ENCODE measurements around the gene B3GALT2. TPM values are rescaled to one million over a fixed set of nuclear protein-coding genes. Genes with fewer than 3 reads are reported as not detected.
"Not testable (repeated sequence)": the region's sequence is repeated elsewhere in the genome, so short reads cannot be mapped to it uniquely, and the experiment has no call there.

B3GALT2 gene
- total RNA-seq, 1 donor from 2014 or later = 64.6 TPM

GRCh38 chr1:193190096-193190744, 3.8 kb upstream of the B3GALT2 start:
- H3K27ac Mint-ChIP-seq (ENCODE audit: unreplicated experiment) = peak overlapping the region; percentile 23

GRCh38 chr1:193189442-193190095, 3.2 kb upstream of the B3GALT2 start:
- Mint-ChIP-seq H3K4me1 (ENCODE audit: low read depth, unreplicated experiment) (peaks cover 18% of the 10 kb centered on the region), H3K27ac (ENCODE audit: unreplicated experiment) (peak overlapping the region; percentile 60), H3K4me3 (ENCODE audit: unreplicated experiment) (peak overlapping the region; percentile 23), H3K36me3 (ENCODE audit: unreplicated experiment) (peaks cover 19% of the 10 kb centered on the region), H3K27me3 (ENCODE audit: unreplicated experiment) (peaks cover 22% of the 10 kb centered on the region), H3K9me3 (ENCODE audit: unreplicated experiment) (peaks cover 17% of the 10 kb centered on the region)
- no peak for TF ChIP-seq CTCF (IDR thresholded peaks at IDR 0.05; ENCODE audit: partially characterized antibody, unreplicated experiment)
- no peak for DNase-seq

More at GRCh38 chr1:193190096-193190744, 3.8 kb upstream of the B3GALT2 start:
- Mint-ChIP-seq H3K4me3 (ENCODE audit: unreplicated experiment) (peak overlapping the region; percentile 23), H3K4me1 (ENCODE audit: low read depth, unreplicated experiment) (peaks cover 18% of the 10 kb centered on the region), H3K36me3 (ENCODE audit: unreplicated experiment) (peaks cover 13% of the 10 kb centered on the region), H3K9me3 (ENCODE audit: unreplicated experiment) (peaks cover 16% of the 10 kb centered on the region), H3K27me3 (ENCODE audit: unreplicated experiment) (peaks cover 19% of the 10 kb centered on the region)
- TF ChIP-seq CTCF (IDR thresholded peaks at IDR 0.05; ENCODE audit: partially characterized antibody, unreplicated experiment) = no peak
- DNase-seq = no peak

GRCh38 chr1:193188915-193189314, 2.5 kb upstream of the B3GALT2 start:
- H3K27me3 Mint-ChIP-seq (ENCODE audit: unreplicated experiment) = peaks cover 22% of the 10 kb centered on the region

GRCh38 chr1:193187114-193187513, 701 bp upstream of the B3GALT2 start:
- no peak for DNase-seq
- H3K9me3 Mint-ChIP-seq (ENCODE audit: unreplicated experiment) = peaks cover 19% of the 10 kb centered on the region
- no peak for TF ChIP-seq CTCF (IDR thresholded peaks at IDR 0.05; ENCODE audit: partially characterized antibody, unreplicated experiment)
- H3K27me3 Mint-ChIP-seq (ENCODE audit: unreplicated experiment) = peaks cover 20% of the 10 kb centered on the region
- peaks cover 11% of the 10 kb centered on the region for H3K36me3 Mint-ChIP-seq (ENCODE audit: unreplicated experiment)
- peak overlapping the region; percentile 100 for H3K4me3 Mint-ChIP-seq (ENCODE audit: unreplicated experiment)
- H3K4me1 Mint-ChIP-seq (ENCODE audit: low read depth, unreplicated experiment) = peaks cover 18% of the 10 kb centered on the region
- peak overlapping the region; percentile 100 for H3K27ac Mint-ChIP-seq (ENCODE audit: unreplicated experiment)

More at GRCh38 chr1:193188915-193189314, 2.5 kb upstream of the B3GALT2 start:
- not testable (repeated sequence) for DNase-seq; H3K27ac Mint-ChIP-seq (ENCODE audit: unreplicated experiment)
- H3K4me1 Mint-ChIP-seq (ENCODE audit: low read depth, unreplicated experiment) = peaks cover 18% of the 10 kb centered on the region
- peaks cover 19% of the 10 kb centered on the region for H3K36me3 Mint-ChIP-seq (ENCODE audit: unreplicated experiment)
- H3K4me3 Mint-ChIP-seq (ENCODE audit: unreplicated experiment) = peak overlapping the region; percentile 57
- peaks cover 17% of the 10 kb centered on the region for H3K9me3 Mint-ChIP-seq (ENCODE audit: unreplicated experiment)

- Mint-ChIP-seq H3K4me3 (ENCODE audit: unreplicated experiment) (peak overlapping the region; percentile 100), H3K27ac (ENCODE audit: unreplicated experiment) (peak overlapping the region; percentile 100)
- peak; percentile 4 for TF ChIP-seq CTCF (IDR thresholded peaks at IDR 0.05; ENCODE audit: partially characterized antibody, unreplicated experiment)
Measured at GRCh38 chr1:193185211-193185610, 1.2 kb downstream of the B3GALT2 start.

More at GRCh38 chr1:193185211-193185610, 1.2 kb downstream of the B3GALT2 start:
- Mint-ChIP-seq H3K9me3 (ENCODE audit: unreplicated experiment) (peaks cover 19% of the 10 kb centered on the region), H3K36me3 (ENCODE audit: unreplicated experiment) (peaks cover 11% of the 10 kb centered on the region), H3K27me3 (ENCODE audit: unreplicated experiment) (peaks cover 20% of the 10 kb centered on the region), H3K4me1 (ENCODE audit: low read depth, unreplicated experiment) (peaks cover 22% of the 10 kb centered on the region)
- no peak for DNase-seq

All from glutamatergic neuron (in vitro differentiated cells).